Stimulated activated naive CD8-positive, alpha-beta T cell treated with anti-CD3 and anti-CD28 coated beads, Interleukin-15, Interleukin-2, amounts not matched to agents 100 ng/mL and 50 ng/mL, for 24 hours (primary cell): ENCODE measurements around the gene RANBP1.

Source experiments
- H3K27ac Mint-ChIP-seq: one replicate; pipeline ENCODE4 v1.8.0; 2021; ENCODE audit warnings: mild to moderate bottlenecking, mixed read lengths
- H3K27me3 Mint-ChIP-seq: one replicate; pipeline ENCODE4 v1.8.0; 2021; ENCODE audit warnings: mixed read lengths
- H3K36me3 Mint-ChIP-seq: one replicate; pipeline ENCODE4 v1.8.0; 2021; ENCODE audit warnings: low read depth, mixed read lengths
- H3K4me1 Mint-ChIP-seq: one replicate; pipeline ENCODE4 v1.8.0; 2021; ENCODE audit warnings: low read depth, mixed read lengths
- H3K4me3 Mint-ChIP-seq: one replicate; pipeline ENCODE4 v1.8.0; 2021; ENCODE audit warnings: mild to moderate bottlenecking, mixed read lengths
- H3K9me3 Mint-ChIP-seq: one replicate; pipeline ENCODE4 v1.8.0; 2021; ENCODE audit warnings: mixed read lengths

RANBP1 gene

GRCh38 chr22:20140107-20140445, 24.2 kb downstream of the RANBP1 start:
- Mint-ChIP-seq H3K4me3 (no peak overlapping the region), H3K27ac (no peak overlapping the region), H3K4me1 (peaks cover 10% of the 10 kb centered on the region), H3K9me3 (no peaks in the 10 kb centered on the region), H3K27me3 (no peaks in the 10 kb centered on the region), H3K36me3 (no peaks in the 10 kb centered on the region)

- no peaks in the 10 kb centered on the region for H3K9me3 Mint-ChIP-seq
- H3K36me3 Mint-ChIP-seq = no peaks in the 10 kb centered on the region
- H3K4me1 Mint-ChIP-seq = peaks cover 10% of the 10 kb centered on the region
- H3K27ac Mint-ChIP-seq = no peak overlapping the region
- no peaks in the 10 kb centered on the region for H3K27me3 Mint-ChIP-seq
- no peak overlapping the region for H3K4me3 Mint-ChIP-seq
Measured at GRCh38 chr22:20140521-20140964, 24.6 kb downstream of the RANBP1 start.

DNA sequence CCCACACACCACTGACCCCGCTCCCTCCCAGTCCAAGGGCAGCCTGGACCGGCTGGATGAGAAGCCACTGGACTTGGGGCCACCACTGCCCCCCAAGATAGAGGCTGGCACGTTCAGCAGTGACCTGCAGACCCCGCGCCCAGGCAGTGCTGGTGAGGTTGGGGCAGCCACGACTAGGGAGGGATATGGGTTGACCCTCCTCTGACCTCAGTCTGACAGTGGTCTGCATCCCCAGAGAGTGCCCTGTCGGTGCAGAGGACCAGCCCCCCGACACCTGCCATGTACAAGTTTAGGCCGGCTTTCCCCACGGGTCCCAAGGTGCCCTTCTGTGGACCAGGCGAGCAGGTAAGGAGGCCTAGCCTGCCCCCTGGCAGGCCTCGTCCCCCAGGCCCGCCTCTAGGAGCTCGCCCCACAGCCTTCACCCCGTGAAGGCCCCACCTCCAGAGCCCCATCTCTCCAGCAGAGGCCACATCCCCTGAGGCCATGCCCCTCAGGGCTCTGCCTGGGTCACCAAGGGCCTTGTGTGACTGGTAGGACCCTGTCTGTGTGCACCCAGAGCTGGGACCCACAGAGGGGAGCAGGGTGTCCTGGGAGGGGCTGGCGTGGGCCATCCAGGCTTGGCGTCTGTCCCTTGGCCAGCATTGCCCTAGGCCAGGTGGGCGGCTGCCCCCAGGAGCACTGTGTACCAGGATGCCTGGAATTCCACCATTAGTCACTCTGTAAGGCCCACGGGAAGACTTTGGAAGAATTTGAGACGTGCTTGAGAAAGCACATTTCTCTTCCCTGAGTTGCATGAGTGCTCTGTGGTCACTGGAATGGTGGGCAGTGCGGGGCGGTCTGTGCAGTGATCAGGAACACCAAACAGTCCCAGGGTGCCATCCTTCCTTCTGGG, 25.5 kb downstream of the RANBP1 start:
- peaks cover 8% of the 10 kb centered on the region for H3K4me1 Mint-ChIP-seq
- no peaks in the 10 kb centered on the region for H3K9me3 Mint-ChIP-seq
- H3K27me3 Mint-ChIP-seq = no peaks in the 10 kb centered on the region
- no peak overlapping the region for H3K27ac Mint-ChIP-seq
- no peaks in the 10 kb centered on the region for H3K36me3 Mint-ChIP-seq
- H3K4me3 Mint-ChIP-seq = no peak overlapping the region

- no peaks in the 10 kb centered on the region for H3K9me3 Mint-ChIP-seq
- H3K4me1 Mint-ChIP-seq = peaks cover 6% of the 10 kb centered on the region
- no peaks in the 10 kb centered on the region for H3K27me3 Mint-ChIP-seq
- no peak overlapping the region for H3K4me3 Mint-ChIP-seq
- H3K27ac Mint-ChIP-seq = no peak overlapping the region
- no peaks in the 10 kb centered on the region for H3K36me3 Mint-ChIP-seq
Measured at GRCh38 chr22:20142711-20143621, 27.1 kb downstream of the RANBP1 start.

DNA sequence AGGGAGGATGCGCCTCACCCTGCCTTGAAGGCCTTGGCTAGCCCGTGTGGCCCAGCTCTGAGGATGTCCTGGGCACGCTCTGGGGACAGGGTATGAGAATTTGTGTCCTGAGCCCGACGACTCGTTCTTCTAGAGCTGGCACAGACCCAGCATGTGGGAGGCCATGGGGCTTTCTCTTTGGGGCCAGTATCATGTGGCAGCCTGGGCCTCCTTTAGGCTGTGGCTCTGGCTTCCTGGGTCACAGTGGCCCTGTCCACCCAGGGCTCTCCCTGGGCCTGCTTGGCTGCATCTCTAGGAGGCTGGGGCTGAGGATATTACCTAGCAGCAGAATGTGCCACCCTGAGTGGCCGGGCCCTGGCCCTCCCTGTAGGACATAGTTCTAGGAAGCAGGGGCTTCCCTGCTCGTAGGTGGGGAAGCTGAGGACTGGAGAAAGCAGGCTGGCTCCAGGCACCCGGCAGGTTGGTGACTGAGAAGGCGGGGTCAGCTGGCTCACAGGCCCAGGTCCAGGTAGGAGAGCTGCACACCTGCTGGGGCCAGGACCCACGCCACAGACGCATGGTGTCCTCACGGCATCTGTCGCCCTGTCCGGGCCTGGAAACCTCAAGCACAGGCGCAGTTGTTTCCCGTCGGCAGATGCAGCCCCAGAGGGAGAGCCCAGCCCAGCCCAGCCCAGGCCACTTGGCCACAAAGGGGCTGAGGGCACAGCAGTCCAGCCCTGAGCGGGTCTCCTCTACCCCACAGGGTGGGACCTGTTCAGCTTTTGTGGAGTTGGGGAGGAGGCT, 28.2 kb downstream of the RANBP1 start:
- Mint-ChIP-seq H3K36me3 (no peaks in the 10 kb centered on the region), H3K4me1 (peaks cover 4% of the 10 kb centered on the region), H3K4me3 (no peak overlapping the region), H3K27ac (no peak overlapping the region), H3K9me3 (no peaks in the 10 kb centered on the region), H3K27me3 (no peaks in the 10 kb centered on the region)

DNA sequence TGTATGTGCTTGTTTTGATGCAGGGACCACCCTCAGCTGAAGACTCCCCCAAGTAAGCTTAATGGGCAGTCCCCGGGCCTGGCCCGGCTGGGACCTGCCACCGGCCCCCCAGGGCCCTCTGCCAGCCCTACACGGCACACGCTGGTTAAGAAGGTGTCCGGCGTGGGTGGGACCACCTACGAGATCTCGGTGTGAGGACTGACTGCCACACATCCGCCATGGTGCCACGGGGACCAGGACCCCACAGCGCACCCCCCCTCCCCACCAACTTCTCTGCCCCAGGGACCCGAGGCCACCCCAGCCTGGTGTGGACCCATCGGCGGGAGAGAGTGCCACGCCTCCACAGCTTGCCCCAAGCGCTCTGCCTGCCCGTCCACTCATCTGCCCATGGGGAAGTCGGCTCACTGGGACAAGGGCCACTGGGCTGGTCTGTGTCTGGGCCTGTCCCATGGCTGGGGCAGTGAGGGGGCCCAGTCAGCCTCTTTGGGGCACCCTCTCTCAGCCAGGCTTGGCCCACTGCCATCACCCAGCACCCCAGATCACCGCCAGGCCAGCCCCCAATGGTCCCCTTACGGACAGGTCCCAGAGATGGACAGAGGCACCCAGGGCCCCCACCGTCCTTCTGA, 29.4 kb downstream of the RANBP1 start:
- Mint-ChIP-seq H3K4me3 (no peak overlapping the region), H3K27me3 (no peaks in the 10 kb centered on the region), H3K9me3 (no peaks in the 10 kb centered on the region)

GRCh38 chr22:20145832-20146223, 29.9 kb downstream of the RANBP1 start:
- no peak overlapping the region for H3K27ac Mint-ChIP-seq

More for the DNA sequence above, 29.4 kb downstream of the RANBP1 start:
- H3K27ac Mint-ChIP-seq = no peak overlapping the region
- no peaks in the 10 kb centered on the region for H3K36me3 Mint-ChIP-seq
- H3K4me1 Mint-ChIP-seq = peaks cover 4% of the 10 kb centered on the region

GRCh38 chr22:20146777-20147176, 30.9 kb downstream of the RANBP1 start:
- Mint-ChIP-seq H3K9me3 (no peaks in the 10 kb centered on the region), H3K4me3 (no peak overlapping the region), H3K36me3 (no peaks in the 10 kb centered on the region), H3K27ac (no peak overlapping the region), H3K27me3 (no peaks in the 10 kb centered on the region), H3K4me1 (peaks cover 4% of the 10 kb centered on the region)

More at GRCh38 chr22:20145832-20146223, 29.9 kb downstream of the RANBP1 start:
- H3K9me3 Mint-ChIP-seq = no peaks in the 10 kb centered on the region
- H3K27me3 Mint-ChIP-seq = no peaks in the 10 kb centered on the region
- H3K36me3 Mint-ChIP-seq = no peaks in the 10 kb centered on the region
- peaks cover 4% of the 10 kb centered on the region for H3K4me1 Mint-ChIP-seq
- no peak overlapping the region for H3K4me3 Mint-ChIP-seq

GRCh38 chr22:20147237-20147988, 31.5 kb downstream of the RANBP1 start:
- Mint-ChIP-seq H3K9me3 (no peaks in the 10 kb centered on the region), H3K27me3 (no peaks in the 10 kb centered on the region), H3K36me3 (no peaks in the 10 kb centered on the region), H3K4me1 (peaks cover 4% of the 10 kb centered on the region), H3K27ac (no peak overlapping the region), H3K4me3 (no peak overlapping the region)

DNA sequence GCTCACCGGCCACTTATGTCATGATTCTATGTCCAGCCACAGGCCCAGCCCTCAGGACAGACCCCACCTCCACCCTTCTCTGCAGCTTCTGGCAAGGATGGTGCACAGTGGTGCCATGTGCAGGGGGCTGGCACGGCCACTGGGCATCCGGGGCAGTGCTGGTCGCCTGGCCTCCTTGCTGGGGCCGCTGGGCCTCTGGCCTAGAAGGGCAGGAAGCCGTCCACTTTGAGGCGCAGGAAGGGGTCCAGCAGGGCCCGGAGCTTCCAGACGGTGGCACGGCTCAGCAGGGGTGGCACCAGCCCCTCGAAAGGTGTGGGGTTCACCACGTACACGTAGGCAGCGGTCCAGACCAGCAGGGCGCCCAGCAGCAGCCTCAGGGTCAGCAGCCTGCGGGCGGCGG, 32.5 kb downstream of the RANBP1 start:
- no peaks in the 10 kb centered on the region for H3K27me3 Mint-ChIP-seq
- H3K4me3 Mint-ChIP-seq = no peak overlapping the region
- H3K36me3 Mint-ChIP-seq = no peaks in the 10 kb centered on the region
- no peak overlapping the region for H3K27ac Mint-ChIP-seq
- H3K9me3 Mint-ChIP-seq = no peaks in the 10 kb centered on the region
- peaks cover 4% of the 10 kb centered on the region for H3K4me1 Mint-ChIP-seq

DNA sequence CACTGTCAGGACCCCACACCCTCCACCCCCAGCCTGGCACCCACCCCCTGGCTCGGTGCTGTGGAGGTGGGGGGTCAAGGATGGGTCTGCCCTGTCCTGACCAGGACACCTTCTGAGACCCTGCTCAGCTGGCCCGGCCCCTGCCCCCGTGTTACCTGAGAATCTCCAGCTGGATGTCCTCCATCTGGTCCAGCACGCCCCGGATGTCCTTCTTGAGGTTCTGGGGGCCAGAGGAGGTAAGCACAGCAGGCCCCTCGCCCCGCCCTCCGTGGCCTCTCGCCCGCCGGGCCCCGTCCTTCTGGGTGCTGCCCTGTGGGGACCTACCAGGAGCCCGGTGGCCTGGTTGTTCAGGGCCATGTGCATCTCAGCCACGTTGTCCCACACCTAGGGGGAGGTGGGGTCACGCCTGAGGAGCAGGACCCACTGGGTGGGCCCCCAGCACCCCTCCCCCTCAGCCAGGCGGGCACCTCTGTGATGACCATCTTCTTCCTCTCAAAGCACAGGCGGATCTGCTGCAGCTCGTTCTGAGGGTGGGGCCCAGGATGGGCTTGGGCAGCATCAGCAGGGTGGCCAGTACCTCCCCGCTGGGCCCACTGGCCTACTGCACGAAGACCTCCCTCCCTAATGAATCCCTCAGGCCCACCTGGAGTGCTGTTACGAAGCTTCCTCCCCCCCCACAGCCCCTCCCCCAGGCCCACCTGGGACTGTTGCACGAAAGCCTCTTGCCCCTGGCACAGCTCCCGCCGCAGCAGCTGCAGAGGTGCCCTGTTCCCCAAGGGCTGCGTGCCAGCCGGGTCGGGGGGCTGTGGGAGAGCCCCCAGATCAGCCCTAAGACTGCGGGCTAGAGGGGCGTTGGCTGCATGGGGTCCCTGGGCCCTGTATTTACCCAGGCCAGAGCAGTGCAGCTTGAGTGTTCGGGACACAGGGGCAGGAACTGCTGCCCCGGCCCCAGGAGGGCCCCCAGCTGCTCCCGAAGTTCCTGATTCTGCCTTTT, 33.6 kb downstream of the RANBP1 start:
- H3K27me3 Mint-ChIP-seq = no peaks in the 10 kb centered on the region
- H3K4me1 Mint-ChIP-seq = peaks cover 4% of the 10 kb centered on the region
- no peaks in the 10 kb centered on the region for H3K9me3 Mint-ChIP-seq
- no peak overlapping the region for H3K27ac Mint-ChIP-seq
- H3K36me3 Mint-ChIP-seq = no peaks in the 10 kb centered on the region
- no peak overlapping the region for H3K4me3 Mint-ChIP-seq

DNA sequence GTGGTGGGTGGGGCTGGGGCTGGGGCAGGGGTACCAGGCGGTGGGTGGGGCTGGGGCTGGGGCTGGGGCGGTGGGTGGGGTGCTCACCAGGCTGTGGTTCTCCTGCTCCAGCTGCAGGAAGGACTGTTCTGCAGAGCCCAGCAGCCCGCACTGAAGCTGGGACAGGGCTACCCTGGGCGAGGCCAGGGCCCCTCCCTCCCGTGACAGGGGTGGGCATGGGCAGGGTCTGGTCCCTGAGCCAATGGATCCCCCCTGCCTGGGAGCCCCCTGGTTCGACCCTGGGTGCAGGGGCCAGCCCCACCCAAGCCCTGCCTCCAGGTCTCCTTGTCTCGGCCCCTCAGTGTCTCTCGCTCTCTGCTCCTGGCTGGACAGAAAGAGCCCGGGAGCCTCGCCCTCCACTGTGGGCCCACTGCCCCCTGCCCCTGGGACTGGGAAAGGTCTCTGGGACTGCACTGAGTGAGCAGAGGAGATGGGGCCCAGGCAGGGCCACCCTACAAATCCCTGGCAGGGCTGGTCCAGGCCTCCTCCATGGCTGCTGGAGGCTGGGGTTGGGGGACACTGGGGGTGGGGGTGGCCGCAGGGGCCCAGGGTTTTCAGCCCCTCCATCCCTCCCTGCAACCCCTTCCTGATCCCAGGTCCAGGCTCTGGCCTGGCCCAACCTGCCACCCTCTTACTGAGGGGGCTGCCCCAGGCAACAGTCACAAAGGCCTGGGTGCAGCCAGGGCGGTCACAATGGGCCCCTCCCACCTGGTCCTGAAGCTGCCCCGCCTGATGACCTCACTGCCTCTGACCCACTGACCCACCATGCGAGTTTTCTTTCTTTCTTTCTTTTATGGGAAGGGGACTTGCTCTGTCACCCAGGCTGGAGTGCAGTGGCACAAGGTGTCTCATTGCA, 34.7 kb downstream of the RANBP1 start, which contains the start of gene CCDC188:
TSS of gene CCDC188 (minus strand) at position 675 of the 895 bp plus-strand sequence. CDS start at position 606, 69 bp downstream.
- no peak within 1 kb of the TSS for H3K27ac Mint-ChIP-seq
- no peaks in the 10 kb centered on the region for H3K36me3 Mint-ChIP-seq
- H3K4me1 Mint-ChIP-seq = peaks cover 4% of the 10 kb centered on the region
- H3K4me3 Mint-ChIP-seq = no peak within 1 kb of the TSS
- H3K27me3 Mint-ChIP-seq = no peaks in the 10 kb centered on the region
- no peaks in the 10 kb centered on the region for H3K9me3 Mint-ChIP-seq
